GM13976 (cell line): ENCODE data around the gene ERBIN.

Source experiments
- DNase-seq: peaks from one replicate; pipeline ENCODE4 v3.0.0; 2012; ENCODE audit warnings: low spot score
- in situ Hi-C: fragments of 300-500 bp; cut with MboI; formaldehyde crosslinking; loops from one replicate; pipeline ENCODE4 v1.12.0; 2022; ENCODE audit warnings: low sequenced_read_pairs, mixed read lengths, inconsistent platforms; ENCODE audit not compliant: unreplicated experiment
- TF ChIP-seq, protein P1 (sequence below): IDR thresholded peaks from 2 replicates; pipeline ENCODE4 v1.5.1; 2012; ENCODE audit warnings: borderline replicate concordance, mild to moderate bottlenecking; ENCODE audit not compliant: insufficient read depth; ENCODE audit errors: extremely low read depth, missing control alignments, control extremely low read depth

The ERBIN gene

DNA sequence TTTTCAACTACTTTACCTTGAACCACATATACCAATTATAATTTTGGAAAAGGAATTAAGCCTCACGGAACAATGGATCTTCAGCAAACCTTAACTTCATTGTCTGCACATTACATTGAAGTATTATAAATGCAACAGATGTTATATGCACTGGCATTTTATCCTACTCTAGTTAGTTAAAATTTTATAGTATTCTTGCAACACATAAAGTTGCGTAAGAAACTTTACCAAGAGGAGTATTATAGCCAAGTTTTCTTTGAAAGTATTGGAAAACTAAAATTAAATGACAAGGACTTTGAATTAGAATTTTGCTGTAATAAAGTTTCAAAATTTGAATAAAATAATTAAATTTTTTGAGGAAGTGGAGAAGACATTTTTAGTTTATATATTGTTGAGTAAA lies 154.3 kb downstream of the ERBIN start:
- in situ Hi-C loops, result no loop called here
- TF ChIP-seq, protein P1, sequence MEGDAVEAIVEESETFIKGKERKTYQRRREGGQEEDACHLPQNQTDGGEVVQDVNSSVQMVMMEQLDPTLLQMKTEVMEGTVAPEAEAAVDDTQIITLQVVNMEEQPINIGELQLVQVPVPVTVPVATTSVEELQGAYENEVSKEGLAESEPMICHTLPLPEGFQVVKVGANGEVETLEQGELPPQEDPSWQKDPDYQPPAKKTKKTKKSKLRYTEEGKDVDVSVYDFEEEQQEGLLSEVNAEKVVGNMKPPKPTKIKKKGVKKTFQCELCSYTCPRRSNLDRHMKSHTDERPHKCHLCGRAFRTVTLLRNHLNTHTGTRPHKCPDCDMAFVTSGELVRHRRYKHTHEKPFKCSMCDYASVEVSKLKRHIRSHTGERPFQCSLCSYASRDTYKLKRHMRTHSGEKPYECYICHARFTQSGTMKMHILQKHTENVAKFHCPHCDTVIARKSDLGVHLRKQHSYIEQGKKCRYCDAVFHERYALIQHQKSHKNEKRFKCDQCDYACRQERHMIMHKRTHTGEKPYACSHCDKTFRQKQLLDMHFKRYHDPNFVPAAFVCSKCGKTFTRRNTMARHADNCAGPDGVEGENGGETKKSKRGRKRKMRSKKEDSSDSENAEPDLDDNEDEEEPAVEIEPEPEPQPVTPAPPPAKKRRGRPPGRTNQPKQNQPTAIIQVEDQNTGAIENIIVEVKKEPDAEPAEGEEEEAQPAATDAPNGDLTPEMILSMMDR, result no peak
- no peak for DNase-seq

DNA sequence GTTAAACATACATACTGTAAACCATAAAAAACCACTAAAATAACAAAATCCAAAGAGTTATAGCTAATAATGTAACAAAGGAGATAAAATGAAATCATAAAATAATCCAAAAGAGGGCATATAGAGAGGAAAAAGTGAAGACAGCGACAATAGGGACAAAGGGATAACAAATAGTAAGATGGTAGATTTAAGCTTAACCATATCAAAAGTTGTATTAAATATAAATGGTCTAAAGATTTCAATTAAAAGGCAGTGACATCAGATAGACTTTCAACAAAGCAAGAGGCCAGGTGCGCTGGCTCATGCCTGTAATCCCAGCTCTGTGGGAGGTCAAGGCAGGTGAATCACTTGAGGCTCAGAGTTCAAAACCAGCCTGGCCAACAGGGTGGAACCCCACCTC lies 163.0 kb downstream of the ERBIN start:
- TF ChIP-seq, protein P1, result no peak
- no peak for DNase-seq
- in situ Hi-C loops, result no loop called here

DNA sequence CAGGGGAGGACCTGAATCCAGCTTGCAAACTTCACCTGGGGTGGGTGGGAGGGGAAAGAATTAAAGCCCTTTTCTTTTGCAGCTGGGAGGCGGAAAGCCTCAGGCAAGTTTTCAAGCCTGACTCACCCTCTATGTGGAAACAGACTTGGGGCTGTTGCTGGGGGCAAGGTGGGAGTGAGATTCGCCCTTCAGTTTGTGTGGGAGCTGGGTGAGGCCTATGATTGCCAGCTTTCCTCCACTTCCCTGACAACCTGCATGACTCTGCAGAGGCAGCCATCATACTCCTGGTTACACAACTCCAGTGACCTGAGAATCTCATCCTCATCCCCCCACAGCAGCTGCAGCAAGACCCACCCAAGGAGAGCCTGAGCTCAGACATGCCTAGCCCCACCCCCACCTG lies 174.5 kb downstream of the ERBIN start:
- TF ChIP-seq, protein P1, result no peak
- in situ Hi-C loops, result no loop called here
- no peak for DNase-seq

DNA sequence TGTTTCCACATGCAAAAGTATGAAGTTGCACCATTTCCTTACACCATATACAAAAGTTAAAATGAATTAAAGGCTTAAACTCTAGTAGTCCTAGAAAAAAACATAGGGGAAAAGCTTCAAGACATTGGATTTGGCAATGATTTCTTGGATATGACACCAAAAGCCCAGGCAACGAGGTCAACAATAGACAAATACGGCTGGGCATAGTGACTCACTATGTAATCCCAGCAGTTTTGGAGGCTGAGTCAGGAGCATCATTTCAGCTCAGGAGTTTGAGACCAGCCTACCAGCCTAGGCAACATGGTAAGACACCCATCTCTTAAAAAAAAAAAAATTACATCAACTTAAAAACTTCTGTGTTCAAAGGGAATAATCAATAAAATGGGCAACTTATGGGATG lies 186.8 kb downstream of the ERBIN start:
- no peak for DNase-seq
- in situ Hi-C loops, result no loop called here
- TF ChIP-seq, protein P1, result no peak

DNA sequence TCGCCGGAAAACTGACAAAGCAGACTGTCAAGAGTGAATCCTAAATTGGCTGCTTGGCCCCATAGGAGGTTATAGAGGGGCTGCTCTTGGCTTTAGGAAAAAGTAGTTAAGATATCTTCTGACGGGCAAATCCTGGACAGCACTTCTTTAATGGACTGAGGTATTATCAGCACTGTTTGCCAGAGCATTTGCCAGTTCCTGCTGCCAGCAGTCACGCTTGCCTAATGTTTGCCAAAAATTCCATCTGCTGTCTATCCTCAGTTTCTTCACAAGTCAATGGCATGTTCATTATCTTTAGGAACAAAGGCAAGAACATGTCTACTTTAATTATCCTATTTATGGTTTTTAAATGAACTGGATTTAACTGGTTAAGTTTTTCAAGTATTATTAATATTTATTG lies 191.9 kb downstream of the ERBIN start:
- DNase-seq, result no peak
- TF ChIP-seq, protein P1, result no peak
- in situ Hi-C loops, result no loop called here

DNA sequence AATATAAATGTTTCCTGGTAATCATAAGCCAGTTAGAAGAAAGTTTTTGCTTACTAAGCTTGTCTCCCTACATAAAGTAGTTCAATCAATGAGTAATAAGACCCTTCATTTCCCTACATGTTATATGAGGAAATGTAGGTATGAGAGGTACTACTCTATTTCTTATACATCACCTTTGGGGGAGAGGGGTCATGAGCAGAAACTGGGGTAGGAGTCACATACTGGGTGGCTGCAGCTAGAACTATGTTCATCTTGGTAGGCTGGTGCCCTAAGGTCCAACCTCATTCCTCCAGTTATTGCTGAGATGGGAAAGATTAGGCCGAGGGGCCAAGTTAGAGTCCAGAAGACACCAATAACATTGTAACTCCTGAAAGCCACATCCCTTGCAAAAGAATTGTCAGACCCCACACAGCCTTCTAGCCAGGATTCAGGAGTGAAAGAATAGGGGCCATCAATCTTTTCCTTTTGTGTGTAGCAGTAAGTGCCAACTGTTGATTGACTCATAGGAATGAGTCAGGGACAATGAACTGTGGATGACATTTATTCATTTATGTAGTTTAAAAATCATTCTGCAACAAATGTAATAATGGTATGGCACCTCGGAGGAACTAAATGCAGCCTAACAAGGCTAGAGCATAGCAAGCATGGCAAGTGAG lies 196.1 kb downstream of the ERBIN start:
- DNase-seq, result no peak
- in situ Hi-C loops, result no loop called here
- TF ChIP-seq, protein P1, result no peak

DNA sequence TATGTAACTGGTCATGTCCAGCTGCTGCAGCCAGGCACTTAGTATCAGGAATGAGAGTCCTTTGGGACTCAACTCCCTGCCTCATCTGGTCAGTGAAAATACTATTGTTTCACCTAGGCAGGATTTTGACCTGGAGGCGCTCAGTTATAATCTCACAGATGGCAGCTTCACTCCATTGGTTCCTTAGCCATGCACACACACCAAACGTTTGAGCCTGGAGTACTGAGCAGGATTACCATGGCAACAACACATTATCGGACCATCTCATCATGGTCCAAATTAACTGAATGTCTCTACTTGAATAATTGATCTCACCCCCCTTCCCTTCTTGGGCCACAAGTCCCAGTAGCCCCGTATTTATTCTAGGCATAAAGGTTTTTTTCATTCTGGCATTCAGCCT lies 202.8 kb downstream of the ERBIN start:
- TF ChIP-seq, protein P1, result no peak
- in situ Hi-C loops, result no loop called here

More for the DNA sequence above, 202.8 kb downstream of the ERBIN start:
- no peak for DNase-seq
